ENCODE results near the gene CUL9.

- TF ChIP-seq, protein P1, sequence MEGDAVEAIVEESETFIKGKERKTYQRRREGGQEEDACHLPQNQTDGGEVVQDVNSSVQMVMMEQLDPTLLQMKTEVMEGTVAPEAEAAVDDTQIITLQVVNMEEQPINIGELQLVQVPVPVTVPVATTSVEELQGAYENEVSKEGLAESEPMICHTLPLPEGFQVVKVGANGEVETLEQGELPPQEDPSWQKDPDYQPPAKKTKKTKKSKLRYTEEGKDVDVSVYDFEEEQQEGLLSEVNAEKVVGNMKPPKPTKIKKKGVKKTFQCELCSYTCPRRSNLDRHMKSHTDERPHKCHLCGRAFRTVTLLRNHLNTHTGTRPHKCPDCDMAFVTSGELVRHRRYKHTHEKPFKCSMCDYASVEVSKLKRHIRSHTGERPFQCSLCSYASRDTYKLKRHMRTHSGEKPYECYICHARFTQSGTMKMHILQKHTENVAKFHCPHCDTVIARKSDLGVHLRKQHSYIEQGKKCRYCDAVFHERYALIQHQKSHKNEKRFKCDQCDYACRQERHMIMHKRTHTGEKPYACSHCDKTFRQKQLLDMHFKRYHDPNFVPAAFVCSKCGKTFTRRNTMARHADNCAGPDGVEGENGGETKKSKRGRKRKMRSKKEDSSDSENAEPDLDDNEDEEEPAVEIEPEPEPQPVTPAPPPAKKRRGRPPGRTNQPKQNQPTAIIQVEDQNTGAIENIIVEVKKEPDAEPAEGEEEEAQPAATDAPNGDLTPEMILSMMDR (IDR thresholded peaks at IDR 0.05), result no peak
- no peak for TF ChIP-seq POLR2A (IDR thresholded peaks at IDR 0.05)
Measured at GRCh38 chr6:43200541-43200940, 18.5 kb downstream of the CUL9 start.

Data from Peyer's patch (tissue), 4 donors.